Neural crest cell (in vitro differentiated cells): ENCODE data around the gene RXFP1. TPM values are rescaled to one million over a fixed set of nuclear protein-coding genes. Genes with fewer than 3 reads are reported as not detected.
"Not testable (repeated sequence)": the region's sequence is repeated elsewhere in the genome, so short reads cannot be mapped to it uniquely, and the experiment has no call there.

Experiments
- DNase-seq: peaks from one replicate; pipeline ENCODE4 v3.0.0; 2021; ENCODE audit warnings: low read depth, mixed read lengths, low spot score
- H3K27ac Mint-ChIP-seq: one replicate; pipeline ENCODE4 v1.8.0; 2021; ENCODE audit warnings: mild to moderate bottlenecking, mixed read lengths; ENCODE audit not compliant: unreplicated experiment
- H3K27me3 Mint-ChIP-seq: 2 replicates; pipeline ENCODE4 v1.8.0; 2021; ENCODE audit warnings: low read depth, mild to moderate bottlenecking, mixed read lengths
- H3K36me3 Mint-ChIP-seq: 2 replicates; pipeline ENCODE4 v1.8.0; 2021; ENCODE audit warnings: low read depth, mild to moderate bottlenecking, mixed read lengths
- H3K4me1 Mint-ChIP-seq: 2 replicates; pipeline ENCODE4 v1.8.0; 2021; ENCODE audit warnings: mixed read lengths
- H3K4me3 Mint-ChIP-seq: one replicate; pipeline ENCODE4 v1.8.0; 2021; ENCODE audit warnings: mild to moderate bottlenecking, mixed read lengths
- H3K9me3 Mint-ChIP-seq: 2 replicates; pipeline ENCODE4 v1.8.0; 2021; ENCODE audit warnings: mixed read lengths
- CTCF ChIP-seq: fragments of 200-600 bp; sonication (generic); conservative IDR thresholded peaks from 2 replicates; pipeline ENCODE4 v1.5.0; 2021; ENCODE audit warnings: antibody characterized with exemption, mild to moderate bottlenecking
- total RNA-seq: library from RNA; stranded (reverse); gene quantifications from 2 replicates; pipeline ENCODE4 v1.2.1, GENCODE V29; 2021

RXFP1 gene
- total RNA-seq, 1 donor from 2014 or later = not detected

DNA sequence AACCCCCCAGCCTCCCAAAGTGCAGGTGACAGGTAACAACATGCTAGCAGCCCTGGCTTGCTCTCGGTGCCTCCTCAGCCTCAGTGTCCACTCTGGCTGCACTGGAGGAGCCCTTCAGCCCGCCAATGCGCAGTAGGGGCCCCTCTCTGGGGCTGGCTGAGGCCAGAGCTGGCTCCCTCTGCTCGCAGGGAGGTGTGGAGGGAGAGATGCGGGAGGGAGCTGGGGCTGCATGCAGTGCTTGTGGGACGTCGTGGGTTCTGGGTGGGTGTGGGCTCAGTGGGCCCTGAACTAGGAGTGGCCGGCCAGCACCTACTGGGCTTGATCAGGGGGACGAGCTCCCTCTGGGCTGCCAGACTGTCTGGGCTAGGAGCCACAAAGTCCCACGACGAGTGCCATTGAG is 135.6 kb downstream of the RXFP1 start:
- peaks cover 17% of the 10 kb centered on the region for H3K4me1 Mint-ChIP-seq
- no peaks in the 10 kb centered on the region for H3K27me3 Mint-ChIP-seq
- H3K9me3 Mint-ChIP-seq = peaks cover 4% of the 10 kb centered on the region
- DNase-seq = no peak
- H3K4me3 Mint-ChIP-seq = no peak overlapping the region
- no peaks in the 10 kb centered on the region for H3K36me3 Mint-ChIP-seq
- no peak overlapping the region for H3K27ac Mint-ChIP-seq
- TF ChIP-seq CTCF = no peak

DNA sequence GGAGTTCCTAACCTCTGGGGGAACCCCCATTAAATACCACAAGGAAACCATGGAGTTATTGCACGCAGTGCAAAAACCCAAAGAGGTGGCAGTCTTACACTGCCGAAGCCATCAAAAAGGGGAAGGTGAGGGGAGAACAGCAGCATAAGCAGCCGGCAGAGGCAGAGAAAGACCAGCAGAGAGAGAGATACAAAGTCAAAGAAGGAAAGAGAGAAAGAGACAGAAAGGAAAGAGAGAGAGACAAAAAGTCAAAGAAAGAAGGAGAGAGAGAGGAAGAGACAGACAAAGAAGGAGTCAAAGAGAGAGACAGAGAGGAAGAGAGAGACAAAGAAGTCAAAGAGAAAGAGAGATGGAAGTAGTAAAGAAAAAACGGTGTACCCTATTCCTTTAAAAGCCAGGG is 141.6 kb downstream of the RXFP1 start:
- peaks cover 13% of the 10 kb centered on the region for H3K36me3 Mint-ChIP-seq
- H3K4me1 Mint-ChIP-seq, DNase-seq, H3K4me3 Mint-ChIP-seq, H3K27ac Mint-ChIP-seq, H3K9me3 Mint-ChIP-seq, H3K27me3 Mint-ChIP-seq: not testable (repeated sequence)

DNA sequence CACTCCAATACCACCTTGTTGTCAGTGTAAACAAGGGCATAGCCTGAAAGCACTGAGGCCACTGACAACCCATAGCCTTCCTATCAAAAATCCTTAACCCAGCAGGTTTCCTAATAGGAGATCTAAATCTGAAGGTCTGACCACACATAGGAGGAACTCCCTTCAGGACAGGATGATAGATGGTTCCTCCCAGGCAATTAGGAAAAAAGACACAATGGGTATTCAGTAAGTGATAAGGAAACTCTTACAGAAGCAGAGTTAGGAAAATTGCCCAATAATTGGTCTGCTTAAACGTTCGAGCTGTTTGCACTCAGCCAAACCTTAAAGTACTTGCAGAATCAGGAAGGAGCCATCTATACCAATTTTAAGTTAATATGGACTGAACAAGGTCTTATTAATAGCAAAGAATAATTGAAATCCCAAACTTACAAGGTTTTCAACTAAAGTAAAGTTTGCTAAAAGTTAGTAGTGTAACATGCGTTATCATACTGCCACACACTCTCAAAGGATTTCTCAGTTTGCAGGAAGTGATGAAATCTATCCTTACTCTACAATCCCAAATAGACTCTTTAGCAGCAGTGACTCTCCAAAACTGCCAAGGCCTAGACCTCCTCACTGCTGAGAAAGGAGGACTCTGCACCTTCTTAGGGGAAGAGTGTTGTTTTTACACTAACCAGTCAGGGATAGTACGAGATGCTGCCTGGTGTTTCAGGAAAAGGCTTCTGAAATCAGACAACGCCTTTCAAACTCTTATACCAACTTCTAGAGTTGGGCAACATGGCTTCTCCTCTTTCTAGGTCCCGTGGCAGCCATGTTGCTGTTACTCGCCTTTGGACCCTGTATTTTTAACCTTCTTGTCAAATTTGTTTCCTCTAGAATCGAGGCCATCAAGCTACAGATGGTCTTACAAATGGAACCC is 142.3 kb downstream of the RXFP1 start:
- H3K9me3 Mint-ChIP-seq, H3K4me1 Mint-ChIP-seq, DNase-seq, H3K27me3 Mint-ChIP-seq, H3K4me3 Mint-ChIP-seq, H3K27ac Mint-ChIP-seq: not testable (repeated sequence)
- peaks cover 14% of the 10 kb centered on the region for H3K36me3 Mint-ChIP-seq

GRCh38 chr4:158664806-158665205 is 143.1 kb downstream of the RXFP1 start:
- no peak for DNase-seq
- Mint-ChIP-seq H3K27me3 (no peaks in the 10 kb centered on the region), H3K9me3 (no peaks in the 10 kb centered on the region), H3K4me1 (peaks cover 9% of the 10 kb centered on the region), H3K27ac (no peak overlapping the region), H3K36me3 (peaks cover 18% of the 10 kb centered on the region), H3K4me3 (no peak overlapping the region)
- TF ChIP-seq CTCF = no peak

DNA sequence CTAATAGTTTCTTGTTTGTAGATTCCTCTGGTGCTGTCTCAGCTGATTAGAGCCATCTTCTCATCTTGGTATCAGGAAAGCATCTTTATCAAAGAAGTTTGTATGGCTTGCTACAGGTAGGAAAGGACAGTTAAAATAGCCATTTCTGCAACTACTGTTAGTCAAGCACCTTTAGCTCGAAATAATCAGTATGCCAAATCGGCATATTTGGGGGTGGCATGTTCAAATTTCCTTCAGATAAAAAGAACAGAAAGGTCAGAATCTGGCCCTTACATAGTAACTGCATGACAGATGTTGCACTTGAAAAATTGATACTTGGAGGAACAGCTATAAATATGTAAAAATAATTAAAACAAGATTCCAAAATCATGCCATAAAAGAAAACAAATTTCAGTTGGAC is 145.2 kb downstream of the RXFP1 start:
- DNase-seq = no peak
- peaks cover 21% of the 10 kb centered on the region for H3K4me1 Mint-ChIP-seq
- peaks cover 20% of the 10 kb centered on the region for H3K36me3 Mint-ChIP-seq
- H3K4me3 Mint-ChIP-seq = no peak overlapping the region
- no peaks in the 10 kb centered on the region for H3K27me3 Mint-ChIP-seq
- H3K9me3 Mint-ChIP-seq = no peaks in the 10 kb centered on the region
- no peak for TF ChIP-seq CTCF
- no peak overlapping the region for H3K27ac Mint-ChIP-seq

DNA sequence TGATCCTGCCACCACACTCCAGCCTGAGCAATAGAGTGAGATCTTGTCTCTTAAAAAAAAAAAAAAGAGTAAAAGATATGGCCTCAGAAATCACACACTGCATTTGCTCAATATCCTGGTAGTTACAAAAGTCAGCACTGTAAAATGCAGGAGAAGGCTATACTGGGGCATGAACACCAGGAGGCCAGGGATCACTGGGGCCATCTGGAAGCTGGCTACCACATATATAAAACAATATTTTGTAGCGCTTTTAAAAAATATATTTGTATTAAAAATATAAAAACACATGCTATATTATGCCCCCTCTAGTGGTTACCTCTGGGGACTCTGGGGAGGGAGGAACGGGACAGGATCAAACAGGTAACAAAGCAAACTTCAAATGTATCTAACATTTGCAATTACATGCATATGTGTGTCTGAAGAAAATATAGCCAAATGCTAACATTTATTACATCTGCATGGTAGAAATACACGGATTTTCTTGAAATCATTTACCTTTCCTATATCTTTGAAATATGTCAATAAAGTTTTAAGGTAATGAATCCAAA is 146.0 kb downstream of the RXFP1 start:
- Mint-ChIP-seq H3K9me3 (no peaks in the 10 kb centered on the region), H3K4me3 (no peak overlapping the region), H3K36me3 (peaks cover 20% of the 10 kb centered on the region), H3K27ac (no peak overlapping the region), H3K4me1 (peaks cover 28% of the 10 kb centered on the region), H3K27me3 (no peaks in the 10 kb centered on the region)
- DNase-seq = peak; percentile 16
- peak; percentile 70 for TF ChIP-seq CTCF
